ENCODE results near the gene ZNF536.

DNA sequence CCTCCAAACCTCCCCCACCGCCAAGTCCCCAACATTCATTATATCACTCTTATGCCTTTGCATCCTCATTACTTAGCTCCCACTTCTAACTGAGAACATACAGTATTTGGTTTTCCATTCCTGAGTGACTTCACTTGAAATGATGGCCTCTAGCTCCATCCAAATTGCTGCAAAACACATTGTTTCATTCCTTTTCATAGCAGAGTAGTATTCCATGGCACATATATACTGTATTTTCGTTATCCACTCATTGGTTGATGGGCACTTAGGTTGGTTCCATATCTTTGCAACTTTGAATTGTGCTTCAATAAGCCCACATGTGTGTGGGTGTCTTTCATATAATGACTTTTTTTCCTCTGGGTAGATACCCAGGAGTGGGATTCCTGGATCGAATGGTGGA, 233.1 kb downstream of the ZNF536 start:
- TF ChIP-seq POLR2A (IDR thresholded peaks at IDR 0.05) = no peak
- TF ChIP-seq CTCF (IDR thresholded peaks at IDR 0.05) = no peak
